Hematopoietic multipotent progenitor cell treated with erythropoietin and hydrocortisone succinate and interleukin-3 and kit ligand, for 8 days (in vitro differentiated cells): ENCODE measurements around the gene PURA.
A peak's percentile ranks its signal among the peaks of the same experiment; 100 is the strongest.

ENCODE experiments used
- DNase-seq: peaks from one replicate; pipeline ENCODE4 v3.0.0-alpha.2; 2015

Gene PURA

GRCh38 chr5:140110646-140110957 lies 3.3 kb upstream of the PURA start:
- no peak for DNase-seq

DNA sequence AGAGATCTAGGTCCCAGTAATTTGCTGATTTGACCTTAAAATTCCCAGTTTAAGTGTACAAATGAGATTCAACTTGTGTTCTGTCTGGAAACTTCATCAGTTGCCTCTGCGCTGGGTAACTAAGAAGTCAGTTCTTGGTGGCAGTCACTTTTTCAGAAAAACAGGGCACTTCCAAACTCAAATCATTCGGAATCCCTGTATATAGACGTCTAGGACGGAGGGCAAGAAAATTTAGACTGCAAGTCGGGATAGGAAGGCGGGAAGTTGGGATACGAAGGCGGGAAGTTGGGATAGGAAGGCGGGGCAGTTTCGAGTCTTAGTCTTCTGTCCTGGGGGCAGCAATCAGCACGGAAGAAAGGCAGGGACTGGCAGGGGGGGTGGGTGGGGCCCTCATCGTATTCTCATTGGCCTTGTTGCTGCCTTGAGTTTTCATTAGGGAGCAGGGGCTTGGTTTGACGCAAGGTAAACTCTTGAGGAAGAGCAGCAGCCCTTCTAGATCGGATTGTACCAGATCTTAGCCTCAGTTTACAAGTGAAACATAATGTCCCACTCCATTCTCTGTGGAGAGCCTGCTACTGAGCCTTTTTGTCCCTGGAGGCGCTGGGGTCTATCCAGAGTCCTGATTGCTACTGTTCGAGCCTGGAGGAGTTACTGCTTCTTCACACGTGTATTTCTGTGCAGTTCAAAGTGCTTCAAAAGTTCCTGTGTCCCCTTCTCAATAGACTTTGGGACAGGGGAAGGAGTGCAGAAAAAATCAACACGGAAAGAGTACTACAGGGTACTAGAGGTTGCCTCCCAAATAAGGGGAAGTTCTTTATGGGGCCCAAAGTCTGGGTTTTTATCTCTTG lies 2.7 kb upstream of the PURA start:
- no peak for DNase-seq

DNA sequence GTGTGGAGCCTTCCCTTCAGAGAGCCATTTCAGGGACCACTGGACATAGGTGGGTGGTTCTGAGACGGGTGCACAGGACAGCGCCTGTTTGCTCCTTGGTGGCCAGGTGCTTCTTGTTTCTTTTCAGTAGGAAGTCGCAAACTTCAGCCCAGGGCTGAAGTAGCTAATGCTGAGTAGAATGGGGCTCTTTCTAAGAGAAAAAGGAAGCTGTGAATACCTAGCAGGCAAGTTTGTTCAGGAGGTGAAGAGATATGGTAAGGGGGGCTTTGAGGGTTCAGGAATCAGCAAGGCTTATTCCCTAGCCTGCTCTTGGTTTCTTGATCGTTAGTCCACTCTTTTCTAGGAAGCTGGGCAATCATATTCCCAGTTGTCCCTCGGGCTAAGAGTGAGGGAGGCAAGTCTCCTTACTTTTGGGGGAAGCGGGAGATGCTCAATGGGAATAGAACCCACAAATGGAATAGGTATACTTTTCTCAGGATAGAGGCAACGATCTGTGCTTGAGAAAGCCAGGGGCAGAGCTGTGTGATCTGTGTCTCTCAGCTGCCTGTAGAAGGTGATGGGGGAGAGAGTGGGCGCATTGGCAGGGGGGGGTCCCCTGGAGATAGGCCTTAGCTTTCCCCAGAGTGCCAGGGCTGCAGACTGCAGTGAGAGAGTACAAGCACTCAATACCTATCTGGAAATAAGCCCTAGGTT lies 1.9 kb upstream of the PURA start:
- no peak for DNase-seq

DNA sequence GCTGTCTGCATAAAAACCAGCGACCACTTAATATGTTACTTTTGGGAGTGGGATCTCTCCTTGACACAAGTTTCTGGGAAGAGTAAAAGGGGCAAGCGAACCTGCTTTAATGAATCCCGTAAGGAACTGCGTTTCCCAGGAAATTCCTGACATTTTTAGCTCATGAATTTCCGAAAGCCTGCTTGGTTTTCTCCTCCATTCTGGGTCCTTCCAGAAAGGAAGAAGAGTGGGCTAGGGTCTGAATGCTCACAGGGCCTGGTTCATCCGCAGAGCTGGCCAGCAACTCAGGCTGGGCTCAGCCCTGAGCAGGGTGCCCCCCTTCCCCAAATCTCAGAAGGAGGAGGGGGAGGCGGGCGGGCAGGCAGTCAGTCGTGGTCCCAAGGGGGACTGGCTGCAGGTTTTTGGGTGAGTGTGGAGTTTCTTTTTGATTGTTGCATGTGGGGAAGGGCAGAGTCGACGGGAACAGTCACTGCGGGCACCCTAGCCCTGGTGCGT lies 1.2 kb upstream of the PURA start:
- DNase-seq, result no peak

DNA sequence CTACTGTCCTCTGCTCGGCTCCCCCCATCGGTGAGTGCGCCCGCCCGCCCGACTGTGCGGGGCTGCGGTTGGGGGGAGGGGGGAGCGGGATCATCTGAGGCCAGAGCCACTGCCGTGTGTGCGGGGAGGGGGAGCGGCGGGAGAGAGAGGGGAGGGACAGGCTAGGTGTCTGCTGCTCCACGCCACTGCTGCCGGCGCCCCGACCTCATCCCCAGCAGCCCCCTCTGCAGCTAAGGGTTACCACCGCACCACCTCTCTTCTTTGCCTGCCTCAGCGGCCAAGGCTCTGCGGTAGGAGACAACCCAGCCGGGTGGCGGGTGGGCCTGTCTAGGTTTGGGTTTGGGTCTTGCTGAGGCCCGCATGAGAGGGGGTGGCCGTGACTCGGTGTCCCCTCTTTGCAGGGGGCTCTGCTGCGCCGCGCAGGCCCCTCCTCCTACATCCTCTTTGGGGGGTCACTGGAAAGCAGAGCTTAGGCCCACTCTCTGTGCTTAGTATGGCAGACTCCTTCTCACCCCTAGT lies 670 bp upstream of the PURA start:
- DNase-seq, result no peak

DNA sequence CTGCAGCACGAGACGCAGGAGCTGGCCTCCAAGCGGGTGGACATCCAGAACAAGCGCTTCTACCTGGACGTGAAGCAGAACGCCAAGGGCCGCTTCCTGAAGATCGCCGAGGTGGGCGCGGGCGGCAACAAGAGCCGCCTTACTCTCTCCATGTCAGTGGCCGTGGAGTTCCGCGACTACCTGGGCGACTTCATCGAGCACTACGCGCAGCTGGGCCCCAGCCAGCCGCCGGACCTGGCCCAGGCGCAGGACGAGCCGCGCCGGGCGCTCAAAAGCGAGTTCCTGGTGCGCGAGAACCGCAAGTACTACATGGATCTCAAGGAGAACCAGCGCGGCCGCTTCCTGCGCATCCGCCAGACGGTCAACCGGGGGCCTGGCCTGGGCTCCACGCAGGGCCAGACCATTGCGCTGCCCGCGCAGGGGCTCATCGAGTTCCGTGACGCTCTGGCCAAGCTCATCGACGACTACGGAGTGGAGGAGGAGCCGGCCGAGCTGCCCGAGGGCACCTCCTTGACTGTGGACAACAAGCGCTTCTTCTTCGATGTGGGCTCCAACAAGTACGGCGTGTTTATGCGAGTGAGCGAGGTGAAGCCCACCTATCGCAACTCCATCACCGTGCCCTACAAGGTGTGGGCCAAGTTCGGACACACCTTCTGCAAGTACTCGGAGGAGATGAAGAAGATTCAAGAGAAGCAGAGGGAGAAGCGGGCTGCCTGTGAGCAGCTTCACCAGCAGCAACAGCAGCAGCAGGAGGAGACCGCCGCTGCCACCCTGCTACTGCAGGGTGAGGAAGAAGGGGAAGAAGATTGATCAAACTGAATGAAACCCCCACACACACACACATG lies 654 bp downstream of the PURA start:
- DNase-seq, result peak; percentile 67

DNA sequence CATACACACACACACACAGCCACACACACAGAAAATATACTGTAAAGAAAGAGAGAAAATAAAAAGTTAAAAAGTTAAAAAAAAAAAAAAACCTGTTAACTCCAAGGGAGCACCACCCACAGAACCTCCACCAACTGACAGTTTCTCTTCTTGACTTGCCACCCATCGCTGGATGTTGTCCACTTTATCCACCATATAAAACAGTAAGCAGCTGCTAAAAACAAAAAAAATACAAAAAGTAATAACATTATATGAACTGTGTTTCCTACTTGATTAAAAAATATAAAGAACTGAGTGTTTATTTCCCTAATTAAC lies 1.2 kb downstream of the PURA start:
- DNase-seq, result peak; percentile 32

DNA sequence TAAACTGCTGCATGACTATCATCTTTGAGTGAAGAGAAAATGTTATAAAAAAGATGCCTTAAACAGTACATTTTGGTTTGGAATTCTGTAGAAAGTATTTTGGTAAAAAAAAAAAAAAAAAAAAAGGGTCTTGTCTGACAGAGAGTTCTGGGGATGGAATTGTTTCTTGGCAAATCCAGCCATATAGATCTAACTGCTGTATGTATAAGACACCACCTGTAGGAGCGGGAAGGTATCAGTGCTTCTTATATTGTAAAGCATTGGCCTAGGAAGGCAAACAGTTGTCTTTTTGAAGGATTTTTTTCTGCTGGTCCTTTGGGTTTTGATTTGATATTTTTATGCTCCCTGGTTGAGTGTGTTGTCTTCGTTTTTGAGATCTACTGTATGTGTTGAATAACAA lies 2.8 kb downstream of the PURA start:
- no peak for DNase-seq

DNA sequence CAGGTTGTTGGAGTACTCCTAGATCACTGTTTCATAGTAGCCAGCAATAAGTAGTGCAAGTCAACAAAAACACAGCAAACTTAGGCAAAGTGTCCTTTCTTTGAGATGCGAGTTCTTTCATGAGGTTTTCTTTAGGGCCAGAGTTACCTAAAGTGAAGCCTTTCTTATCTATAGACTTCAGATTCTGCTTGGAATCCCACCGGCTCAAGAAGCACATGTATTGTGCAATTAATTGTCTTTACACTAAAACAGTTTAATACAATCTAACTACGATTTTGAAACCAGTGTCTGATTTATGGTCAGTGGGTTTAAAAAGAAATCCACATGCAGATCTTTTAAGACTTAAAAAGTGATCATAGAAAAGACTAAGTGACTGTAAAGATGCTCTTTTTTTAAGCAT lies 3.6 kb downstream of the PURA start:
- no peak for DNase-seq

DNA sequence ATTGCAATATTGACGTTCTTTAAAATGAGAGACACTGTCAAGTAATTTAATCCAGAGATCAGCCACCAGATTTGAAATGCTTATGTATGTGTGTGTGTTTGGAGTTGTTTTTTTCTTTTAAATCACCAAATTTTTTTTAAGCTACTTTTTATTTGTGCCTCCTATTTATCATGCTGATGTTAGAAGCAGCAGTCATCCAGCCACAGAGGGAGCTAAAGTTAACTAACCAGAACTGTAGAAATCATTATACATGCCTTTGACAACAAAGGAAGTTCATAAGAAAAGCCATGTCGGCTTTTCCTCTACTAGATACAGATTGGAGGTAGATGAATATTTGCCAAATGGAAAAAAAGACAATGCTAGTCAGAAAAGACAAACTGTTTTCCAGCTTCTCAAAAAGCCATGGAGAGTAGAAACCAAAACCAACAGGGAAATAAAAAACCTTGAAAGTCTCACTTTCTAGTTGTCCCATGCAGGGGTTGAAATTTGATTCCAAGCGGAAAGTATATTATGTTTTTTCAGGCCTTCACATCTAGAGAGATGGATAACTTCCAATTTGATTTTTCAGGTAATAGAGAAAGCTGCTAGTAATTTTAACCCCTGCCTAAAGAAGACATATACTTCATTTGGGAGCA lies 4.5 kb downstream of the PURA start:
- no peak for DNase-seq

DNA sequence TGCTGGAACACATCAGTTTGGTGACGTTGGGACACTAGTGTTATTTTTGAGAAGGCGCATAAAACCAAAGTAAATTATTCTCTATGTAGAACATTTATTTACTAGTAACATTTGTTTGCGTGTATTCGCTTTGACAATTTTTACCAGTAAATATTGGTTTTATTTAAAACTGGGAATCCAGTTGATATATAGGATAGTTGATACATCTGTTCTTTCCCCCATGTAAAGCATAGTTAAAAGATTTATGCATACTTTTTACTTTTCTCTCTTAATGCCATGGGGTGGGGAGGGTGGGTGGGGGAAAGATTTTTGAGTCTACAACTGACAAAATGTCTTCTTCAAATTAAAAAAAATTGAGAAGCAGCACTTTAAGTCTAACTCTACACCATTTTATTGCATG lies 11.7 kb downstream of the PURA start, which contains the start of gene IGIP:
Gene IGIP, plus strand, starts transcription at position 301 of the 400 bp plus-strand sequence. CDS start 2,540 bp downstream, outside the sequence.
- DNase-seq, result no peak

DNA sequence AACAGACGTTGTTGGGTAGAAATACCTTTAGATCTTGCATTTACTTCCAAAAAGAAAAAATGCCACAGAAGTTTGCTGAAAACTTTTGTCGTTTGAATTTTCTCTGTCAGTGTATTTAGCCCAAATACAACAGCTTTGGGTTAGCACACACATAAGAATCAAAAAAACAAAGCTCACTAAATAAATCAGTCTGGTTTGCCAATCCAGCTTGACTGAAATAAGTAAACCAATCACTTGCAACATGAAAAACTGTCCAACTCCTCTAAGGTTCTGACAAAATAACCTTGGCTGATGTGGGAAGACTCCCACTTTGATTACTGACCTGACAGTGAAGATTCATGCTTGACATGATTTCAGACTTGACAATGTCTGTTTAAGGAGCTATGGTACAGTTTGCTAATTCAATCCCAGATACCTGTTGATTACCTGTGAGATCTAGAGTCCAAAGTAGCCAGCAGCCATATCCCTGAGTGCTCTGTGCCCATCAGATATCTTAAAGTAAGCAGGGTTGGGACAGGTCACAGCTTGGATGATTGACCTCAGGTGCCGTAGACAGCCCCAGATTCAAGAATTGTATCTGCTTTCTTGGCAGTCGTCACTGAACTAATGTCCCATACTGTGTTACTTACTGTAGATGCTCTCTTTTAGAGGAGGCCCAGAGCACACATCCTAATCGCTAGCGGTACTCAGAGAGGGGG lies 12.6 kb downstream of the PURA start:
- DNase-seq, result no peak

DNA sequence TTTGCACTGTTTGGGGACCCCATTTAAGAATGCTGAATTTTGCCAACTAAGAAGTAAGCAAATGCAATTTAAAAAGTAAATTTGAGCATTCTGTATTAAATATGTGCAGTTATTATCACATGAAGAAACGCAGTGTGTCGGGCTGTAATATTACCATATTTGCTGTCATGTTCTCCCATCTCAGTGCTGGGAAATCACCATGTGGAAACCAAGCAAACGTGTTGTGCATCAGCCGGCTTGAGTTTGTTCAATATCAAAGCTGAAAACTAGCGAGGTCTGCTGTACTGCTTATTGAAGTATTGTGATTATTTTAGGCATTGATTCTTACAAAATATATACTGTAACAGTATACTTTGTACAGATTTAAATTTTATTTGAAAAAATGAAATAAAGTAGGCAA lies 14.5 kb downstream of the PURA start:
- DNase-seq, result no peak

DNA sequence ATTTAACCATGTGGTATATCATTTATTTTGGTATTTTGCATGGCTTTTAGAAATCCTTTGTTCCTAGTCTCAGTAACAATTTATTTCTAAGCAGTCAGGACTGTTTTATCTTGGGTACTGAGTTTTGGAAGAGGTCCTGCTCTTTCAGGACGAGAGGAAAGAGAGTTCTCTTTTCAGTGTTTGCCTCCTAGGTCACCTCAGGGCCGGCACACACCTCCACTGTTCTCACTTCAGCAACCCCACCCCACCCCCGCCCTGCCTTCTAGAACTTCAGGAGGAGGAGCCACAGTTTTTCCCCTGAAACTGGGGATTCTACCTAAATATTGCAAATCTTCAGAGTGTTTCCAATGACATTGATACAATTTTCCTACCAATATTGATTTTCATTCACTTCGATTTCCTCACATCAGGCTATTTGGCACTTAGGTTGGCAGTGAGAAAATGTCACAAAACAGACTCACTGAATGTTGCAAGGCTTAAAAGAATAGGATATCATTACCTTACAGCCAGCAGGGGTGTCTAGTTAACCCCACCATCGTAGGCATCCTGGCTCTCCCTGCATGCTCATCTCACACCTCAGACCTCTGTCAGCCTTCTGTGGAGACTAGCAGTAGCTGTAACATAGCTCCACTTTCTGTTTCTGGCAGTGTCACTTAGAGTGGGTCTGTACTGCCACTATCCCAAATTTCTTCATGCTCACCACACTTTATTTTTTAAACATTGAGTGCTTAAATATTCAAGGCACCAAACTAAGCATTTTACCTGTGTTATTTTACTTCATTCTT lies 17.2 kb downstream of the PURA start:
- DNase-seq, result no peak

DNA sequence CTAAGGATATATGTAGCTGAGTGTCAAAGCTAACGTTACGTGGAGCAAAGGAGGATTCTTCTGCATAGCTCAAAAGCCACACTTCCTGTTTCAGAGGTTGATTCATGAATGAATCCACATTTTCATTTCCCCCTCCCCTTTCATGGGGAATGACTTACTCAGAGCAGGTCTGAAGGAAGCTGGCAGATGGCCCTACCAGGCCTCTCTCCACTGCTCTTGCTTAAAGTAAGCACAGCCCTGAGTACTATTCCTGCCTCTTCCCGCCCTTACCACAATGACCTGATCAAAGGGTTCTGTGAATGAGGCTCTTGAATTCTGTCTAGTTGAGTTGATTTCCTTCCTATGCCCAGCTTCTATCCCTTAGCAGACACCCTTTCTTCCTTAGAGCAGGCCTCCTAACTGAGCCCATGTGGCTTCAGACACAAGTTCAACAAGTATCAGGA lies 18.1 kb downstream of the PURA start:
- no peak for DNase-seq

GRCh38 chr5:140133514-140134167 lies 19.7 kb downstream of the PURA start:
- DNase-seq, result no peak

DNA sequence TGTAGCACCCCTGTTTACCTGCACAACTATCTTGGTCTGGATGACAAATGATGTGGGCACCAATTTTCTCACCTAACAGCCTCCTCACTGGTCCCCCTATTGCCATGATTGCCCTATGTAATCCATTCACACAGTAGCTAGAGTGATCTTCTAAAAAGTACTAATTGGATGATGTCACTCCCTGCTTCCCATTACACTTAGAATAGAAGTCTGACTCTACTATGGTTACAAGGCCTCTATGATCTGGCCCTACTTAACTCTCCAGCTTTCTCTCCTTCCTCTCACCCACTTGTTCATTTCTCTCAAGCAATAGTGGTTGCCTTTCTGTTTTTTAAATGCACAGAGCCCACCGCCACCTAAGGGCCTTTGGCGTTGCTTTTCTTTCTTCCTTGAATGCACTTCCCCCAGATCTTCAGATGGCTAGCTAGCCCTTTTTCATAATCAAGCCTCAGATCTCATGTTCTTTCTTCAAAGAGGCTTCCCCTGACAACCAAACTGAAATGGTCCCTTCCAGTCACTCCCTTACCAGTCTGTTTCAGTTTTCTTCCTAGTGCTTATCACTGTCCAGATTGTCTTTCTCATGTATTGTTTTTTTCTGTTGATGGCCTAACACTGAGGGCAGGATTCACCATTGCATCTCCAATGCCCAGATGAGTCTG lies 20.5 kb downstream of the PURA start:
- DNase-seq, result no peak

DNA sequence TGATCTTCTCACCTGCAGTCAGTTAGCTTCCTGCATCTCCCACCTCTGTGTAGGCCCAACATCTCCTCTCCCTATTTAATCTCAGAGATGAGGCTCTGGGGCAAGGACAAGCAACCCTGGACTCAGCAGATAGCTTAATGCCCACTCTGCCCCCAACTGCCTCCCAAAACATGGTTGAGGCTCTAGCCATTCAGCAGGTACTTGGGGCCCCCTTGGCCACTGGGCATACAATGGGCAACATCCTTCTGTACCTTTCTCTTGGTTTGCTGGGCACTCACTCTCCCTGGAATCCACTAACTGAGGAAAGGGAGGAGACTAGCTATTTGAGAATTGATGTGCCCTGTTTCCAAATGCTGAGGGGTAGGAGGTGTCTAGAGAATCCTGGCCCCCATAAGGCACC lies 21.2 kb downstream of the PURA start:
- no peak for DNase-seq

DNA sequence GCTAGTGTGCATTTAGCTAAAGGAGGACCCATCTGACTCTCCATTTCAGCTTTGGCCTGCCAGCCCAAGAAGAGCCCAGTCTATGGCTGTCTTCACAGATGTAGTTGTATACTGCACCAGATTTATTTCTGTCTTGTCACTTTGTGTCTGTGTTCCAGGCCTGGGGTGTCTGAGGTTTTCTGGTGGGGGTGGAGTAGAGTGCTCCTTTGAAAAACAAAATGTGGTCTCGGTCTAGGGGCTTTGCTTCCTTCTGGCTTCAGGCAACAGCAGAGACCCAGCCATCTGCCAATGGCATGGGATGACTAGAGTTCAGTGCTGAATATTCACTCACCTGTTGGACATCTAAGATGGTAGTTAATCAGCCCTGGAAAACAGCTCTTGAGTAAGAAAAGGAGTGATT lies 22.7 kb downstream of the PURA start:
- DNase-seq, result no peak

- no peak for DNase-seq
These were observed 26.5 kb downstream of the PURA start for GRCh38 chr5:140140435-140140834.
